ENCODE measurements around the gene ECM1. TPM values are rescaled to one million over a fixed set of nuclear protein-coding genes. Genes with fewer than 3 reads are reported as not detected.

ECM1 gene
- total and polyA plus RNA-seq, 8 donors: 0.63 to 6.1 (median 2.4) TPM

- H3K36me3 ChIP-seq: no peaks in the 10 kb centered on the region
- intact Hi-C loops (cut with DNase I): loop anchor here in 1 of 3 donors (10.0 kb wide), 1 partner anchor 76 kb away; no protein-coding TSS in a partner anchor
- no peak for FAIRE-seq
- no peak for TF ChIP-seq CTCF (IDR thresholded peaks at IDR 0.05)
- DNase-seq: no peak
- H3K27me3 ChIP-seq: no peaks in the 10 kb centered on the region
- H3K9me3 ChIP-seq: no peaks in the 10 kb centered on the region
- ATAC-seq: no peak
- no peak overlapping the region for H3K4me3 ChIP-seq
- peak overlapping the region in 1 of 4 donors; percentile 62 for H3K27ac ChIP-seq
- WGBS, 2 donors: 95 to 96% methylated on average over 14 of the region's 14 CpGs
- peaks cover 3 to 13% (median 10%) of the 10 kb centered on the region in 3 donors for H3K4me1 ChIP-seq
Measured at GRCh38 chr1:150530491-150531159, 22.7 kb downstream of the ECM1 start.

- Histone ChIP-seq H3K27ac (peak overlapping the region; percentile 49 to 78 (median 69)), H3K4me3 (no peak overlapping the region), H3K4me1 (peaks cover 3 to 13% (median 10%) of the 10 kb centered on the region in 3 donors), H3K36me3 (no peaks in the 10 kb centered on the region), H3K9me3 (no peaks in the 10 kb centered on the region), H3K27me3 (no peaks in the 10 kb centered on the region)
- intact Hi-C loops (cut with DNase I): loop anchor here in 1 of 3 donors (10.0 kb wide), 1 partner anchor 78 kb away; no protein-coding TSS in a partner anchor
- DNase-seq: no peak
- no peak for FAIRE-seq
- ATAC-seq: no peak
- peak in 2 of 4 donors; percentile 6 to 9 for TF ChIP-seq CTCF (IDR thresholded peaks at IDR 0.05)
- WGBS, 2 donors: 18 to 22% methylated on average over 5 of the region's 5 CpGs
Measured at GRCh38 chr1:150532860-150533259, 25.0 kb downstream of the ECM1 start.

- DNase-seq: no peak
- 93 to 94% methylated on average over 6 of the region's 6 CpGs for WGBS, 2 donors
- no peak for TF ChIP-seq CTCF (IDR thresholded peaks at IDR 0.05)
Measured at GRCh38 chr1:150534002-150534401, 26.1 kb downstream of the ECM1 start.

GRCh38 chr1:150535511-150536287 lies 27.8 kb downstream of the ECM1 start:
- Histone ChIP-seq H3K9me3 (no peaks in the 10 kb centered on the region), H3K27ac (no peak overlapping the region), H3K27me3 (no peaks in the 10 kb centered on the region), H3K4me3 (no peak overlapping the region), H3K4me1 (peaks cover 0 to 6% (median 5%) of the 10 kb centered on the region in 3 donors), H3K36me3 (no peaks in the 10 kb centered on the region)
- WGBS, 2 donors: 89 to 91% methylated on average over 14 of the region's 14 CpGs
- no peak for TF ChIP-seq CTCF (IDR thresholded peaks at IDR 0.05)
- intact Hi-C loops (cut with DNase I): loop anchor here in 2 of 3 donors (5.0 to 10.0 kb wide), 2 partner anchors 63 to 81 kb away; no protein-coding TSS in a partner anchor
- DNase-seq: no peak
- no peak for ATAC-seq
- FAIRE-seq: no peak

More at GRCh38 chr1:150534002-150534401, 26.1 kb downstream of the ECM1 start:
- intact Hi-C loops (cut with DNase I): loop anchor here in 1 of 3 donors (10.0 kb wide), 1 partner anchor 79 kb away; no protein-coding TSS in a partner anchor
- H3K9me3 ChIP-seq: no peaks in the 10 kb centered on the region
- ATAC-seq: no peak
- no peak overlapping the region for H3K27ac ChIP-seq
- H3K27me3 ChIP-seq: no peaks in the 10 kb centered on the region
- no peaks in the 10 kb centered on the region for H3K36me3 ChIP-seq
- H3K4me3 ChIP-seq: no peak overlapping the region
- FAIRE-seq: no peak
- H3K4me1 ChIP-seq: peaks cover 0 to 10% (median 9%) of the 10 kb centered on the region in 3 donors

All from pancreas (tissue), 10 donors.